ENCODE data around the gene NPRL2.

DNA sequence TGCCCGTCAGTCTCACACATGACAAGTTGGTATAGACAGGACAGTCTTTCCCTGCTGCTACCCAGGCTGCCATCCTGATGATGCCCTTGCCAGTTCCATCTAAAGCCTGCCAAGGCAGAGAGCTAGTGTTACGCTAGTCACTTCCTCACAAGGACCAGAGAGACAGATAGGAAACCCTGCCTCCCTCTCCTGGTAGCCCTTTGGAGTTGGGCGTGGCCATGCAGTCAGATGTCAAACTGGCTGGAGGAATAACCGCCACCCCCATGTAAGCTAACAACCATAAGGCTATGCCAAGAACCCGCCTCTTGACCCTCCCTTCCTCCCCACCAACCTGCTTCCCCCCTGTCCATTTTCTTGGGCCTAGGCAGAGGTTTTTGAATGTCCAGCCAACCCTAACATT lies 6.0 kb upstream of the NPRL2 start:
- TF ChIP-seq CTCF (IDR thresholded peaks at IDR 0.05) (no peak), ZFX (IDR thresholded peaks at IDR 0.05; ENCODE audit: borderline replicate concordance) (no peak)

Measured in 22Rv1 (cell line).